Muscle of arm (tissue), 12 donors: ENCODE measurements around the gene CAMK2B. TPM values are rescaled to one million over a fixed set of nuclear protein-coding genes. Genes with fewer than 3 reads are reported as not detected.

Experiments
- DNase-seq: peaks from one replicate; pipeline ENCODE4 v3.0.0-alpha.2; 2013
- polyA plus RNA-seq, 12 donors: library from polyadenylated mRNA; unstranded; fragments of 120-200 nt; gene quantifications; one replicate each; pipeline ENCODE4 v1.2.1, GENCODE V29; 2013; ENCODE audit not compliant: insufficient read length in 12 of 12

Gene CAMK2B
- polyA plus RNA-seq, 12 donors: 3.6 to 1,562 (median 12.8) TPM

GRCh38 chr7:44310221-44310848 lies 15.1 kb downstream of the CAMK2B start:
- no peak for DNase-seq

GRCh38 chr7:44309271-44310091 lies 15.9 kb downstream of the CAMK2B start:
- DNase-seq: peak; percentile 52

- no peak for DNase-seq
Measured at GRCh38 chr7:44308596-44309270, 16.7 kb downstream of the CAMK2B start.

GRCh38 chr7:44307905-44308595 lies 17.3 kb downstream of the CAMK2B start:
- DNase-seq: no peak

- DNase-seq: no peak
Measured at GRCh38 chr7:44307301-44307900, 18.0 kb downstream of the CAMK2B start.

- DNase-seq: no peak
Measured at GRCh38 chr7:44306606-44307005, 18.8 kb downstream of the CAMK2B start.

- DNase-seq: no peak
Measured at GRCh38 chr7:44305564-44306507, 19.6 kb downstream of the CAMK2B start.

GRCh38 chr7:44294325-44295069 lies 30.9 kb downstream of the CAMK2B start:
- no peak for DNase-seq

- DNase-seq: no peak
Measured at GRCh38 chr7:44293561-44294324, 31.7 kb downstream of the CAMK2B start.

GRCh38 chr7:44292876-44293560 lies 32.4 kb downstream of the CAMK2B start:
- DNase-seq: no peak

- DNase-seq: no peak
Measured at GRCh38 chr7:44292420-44292817, 33.0 kb downstream of the CAMK2B start.

- no peak for DNase-seq
Measured at GRCh38 chr7:44291733-44292419, 33.5 kb downstream of the CAMK2B start.

- no peak for DNase-seq
Measured at GRCh38 chr7:44291066-44291732, 34.2 kb downstream of the CAMK2B start.

- DNase-seq: no peak
Measured at GRCh38 chr7:44290252-44290620, 35.2 kb downstream of the CAMK2B start.

- no peak for DNase-seq
Measured at GRCh38 chr7:44289341-44290251, 35.8 kb downstream of the CAMK2B start.

- no peak for DNase-seq
Measured at GRCh38 chr7:44288811-44289340, 36.5 kb downstream of the CAMK2B start.
